GM12878 (cell line): ENCODE results near the gene CASP10. TPM values are rescaled to one million over a fixed set of nuclear protein-coding genes. Genes with fewer than 3 reads are reported as not detected.

ENCODE experiments used
- ATAC-seq: fragments of 200-7000 bp; cut with Tn5 transposase; 3 replicates; pipeline ENCODE4 v1.9.1; 2020; ENCODE audit warnings: mild to moderate bottlenecking, moderate library complexity
- BruUV-seq: library from RNA; stranded (reverse); fragments of 400-500 nt; replicated peaks from 2 replicates; lab custom pipeline; 2021; lab: Mats Ljungman, UMichigan
- CTCF ChIA-PET: fragments of 300-600 bp; sonication (Branson Sonifier 250); formaldehyde crosslinking; extraction: SDS; loops from one replicate; lab custom pipeline; 2021; ENCODE audit warnings: inconsistent platforms; lab: Yijun Ruan, JAX
- POLR2A ChIA-PET: fragments of 350-600 bp; formaldehyde crosslinking; extraction: SDS; loops from one replicate; lab custom pipeline; 2021; ENCODE audit warnings: inconsistent platforms; lab: Charles Lee
- RAD21 ChIA-PET: fragments of 300-600 bp; sonication (Branson Sonifier 250); formaldehyde crosslinking; loops from one replicate; lab custom pipeline; 2023; ENCODE audit warnings: antibody characterized with exemption; ENCODE audit not compliant: unreplicated experiment; lab: Charles Lee
- SMC1A ChIA-PET: fragments of 300-600 bp; sonication (Branson Sonifier 250); formaldehyde crosslinking; loops from one replicate; lab custom pipeline; 2023; ENCODE audit not compliant: unreplicated experiment, uncharacterized antibody; lab: Charles Lee
- DNase-seq: peaks from one replicate; pipeline ENCODE4 v3.0.0-alpha.2; 2011; ENCODE audit warnings: low read depth, low spot score
- FAIRE-seq: peaks from 3 replicates; lab custom pipeline; 2011; peaks lifted over from hg19 to GRCh38; lab: Jason Lieb, UNC
- H2AFZ ChIP-seq: 2 replicates; pipeline ENCODE4 v1.6.0; 2011; ENCODE audit warnings: low read depth, low read length, control low read depth; ENCODE audit not compliant: control insufficient read depth
- H3K27ac ChIP-seq: 2 replicates; pipeline ENCODE4 v1.5.1; 2011; ENCODE audit warnings: control low read depth; ENCODE audit not compliant: control insufficient read depth, insufficient read depth
- H3K27me3 ChIP-seq, 2 experiments: replicated peaks in 1 of 2; 2 replicates each; pipeline versions ENCODE4 v1.6.0 to v1.6.1; 2011; ENCODE audit warnings: low read length in 1 of 2; ENCODE audit not compliant: control insufficient read depth in 2 of 2, insufficient read depth in 2 of 2
- H3K36me3 ChIP-seq, 2 experiments: 2 replicates each; pipeline ENCODE4 v1.5.1; 2011; ENCODE audit warnings: low read length in 1 of 2; ENCODE audit not compliant: control insufficient read depth in 2 of 2, insufficient read depth in 2 of 2
- H3K4me1 ChIP-seq: 2 replicates; pipeline ENCODE4 v1.6.1; 2011; ENCODE audit warnings: mild to moderate bottlenecking, low read length, moderate library complexity, mixed read lengths; ENCODE audit not compliant: control insufficient read depth, insufficient read depth
- H3K4me2 ChIP-seq: 2 replicates; pipeline ENCODE4 v1.6.0; 2011; ENCODE audit warnings: control low read depth; ENCODE audit not compliant: control insufficient read depth, insufficient read depth
- H3K4me3 ChIP-seq: fragments of 200-600 bp; sonication (generic); 2 replicates; pipeline ENCODE4 v1.5.1; 2016
- H3K79me2 ChIP-seq: 2 replicates; pipeline ENCODE4 v1.6.0; 2011; ENCODE audit warnings: low read length; ENCODE audit not compliant: control insufficient read depth, insufficient read depth
- H3K9ac ChIP-seq: 2 replicates; pipeline ENCODE4 v1.8.0; 2011; ENCODE audit warnings: low read length, control low read depth, mixed read lengths; ENCODE audit not compliant: control insufficient read depth, insufficient read depth
- H3K9me3 ChIP-seq: replicated peaks from 3 replicates; pipeline ENCODE4 v1.5.1; 2011; ENCODE audit warnings: mild to moderate bottlenecking, low read length; ENCODE audit not compliant: control insufficient read depth, insufficient read depth
- H4K20me1 ChIP-seq: 2 replicates; pipeline ENCODE4 v1.6.0; 2011; ENCODE audit not compliant: control insufficient read depth, insufficient read depth
- ATF7 ChIP-seq: fragments of 450-650 bp; IDR thresholded peaks from 2 replicates; pipeline ENCODE4 v1.6.1; 2016; ENCODE audit warnings: low read depth, mild to moderate bottlenecking
- CBFB ChIP-seq: IDR thresholded peaks from 2 replicates; pipeline ENCODE4 v1.6.1; 2016; ENCODE audit warnings: antibody characterized with exemption, low read depth
- CBX3 ChIP-seq: fragments of 200-600 bp; sonication (generic); IDR thresholded peaks from 2 replicates; pipeline ENCODE4 v1.6.1; 2016; ENCODE audit warnings: low read depth, borderline replicate concordance
- CREM ChIP-seq: IDR thresholded peaks from 2 replicates; pipeline ENCODE4 v1.6.1; 2014; ENCODE audit warnings: antibody characterized with exemption, low read depth
- FOXM1 ChIP-seq: IDR thresholded peaks from 2 replicates; pipeline ENCODE4 v1.6.1; 2012; ENCODE audit warnings: low read depth, mild to moderate bottlenecking, inconsistent platforms, low read length, moderate library complexity
- GABPA ChIP-seq: IDR thresholded peaks from 2 replicates; pipeline ENCODE4 v1.6.1; 2014; ENCODE audit warnings: antibody characterized with exemption, low read depth, mild to moderate bottlenecking, inconsistent platforms
- GATAD2B ChIP-seq: fragments of 450-650 bp; conservative IDR thresholded peaks from 2 replicates; pipeline ENCODE4 v1.6.1; 2017; ENCODE audit warnings: low read depth, mild to moderate bottlenecking, moderate library complexity
- IKZF2 ChIP-seq, 2 experiments: fragments of 450-650 bp; IDR thresholded peaks; 2 replicates each; pipeline ENCODE4 v1.6.1; 2017; ENCODE audit warnings: mild to moderate bottlenecking in 2 of 2, moderate library complexity in 2 of 2
- MAX ChIP-seq: IDR thresholded peaks from 2 replicates; pipeline ENCODE4 v1.6.1; 2012; ENCODE audit warnings: low read depth, low read length, improper control_type of control experiment
- MEF2A ChIP-seq: IDR thresholded peaks from 2 replicates; pipeline ENCODE4 v1.6.1; 2011; ENCODE audit warnings: low read depth, mild to moderate bottlenecking, low read length, moderate library complexity; ENCODE audit not compliant: insufficient read depth
- MEF2B ChIP-seq: fragments of 450-650 bp; IDR thresholded peaks from 2 replicates; pipeline ENCODE4 v1.6.1; 2018; ENCODE audit warnings: mild to moderate bottlenecking, moderate library complexity; ENCODE audit not compliant: partially characterized antibody, poor library complexity, severe bottlenecking
- MLLT1 ChIP-seq: fragments of 450-650 bp; IDR thresholded peaks from 2 replicates; pipeline ENCODE4 v1.6.1; 2016; ENCODE audit warnings: mild to moderate bottlenecking
- MTA2 ChIP-seq: fragments of 450-650 bp; IDR thresholded peaks from 2 replicates; pipeline ENCODE4 v1.6.1; 2016; ENCODE audit warnings: low read depth, mild to moderate bottlenecking, moderate library complexity
- MTA3 ChIP-seq: IDR thresholded peaks from 2 replicates; pipeline ENCODE4 v1.6.1; 2012; ENCODE audit warnings: low read length, inconsistent platforms, borderline replicate concordance
- NR2C1 ChIP-seq: fragments of 450-650 bp; IDR thresholded peaks from 2 replicates; pipeline ENCODE4 v1.6.1; 2017; ENCODE audit warnings: antibody characterized with exemption, mild to moderate bottlenecking, moderate library complexity
- POLR2A ChIP-seq: IDR thresholded peaks from 2 replicates; pipeline ENCODE4 v1.6.1; 2011; ENCODE audit warnings: low read depth, mild to moderate bottlenecking, low read length
- RUNX3 ChIP-seq: IDR thresholded peaks from 2 replicates; pipeline ENCODE4 v1.6.1; 2012; ENCODE audit warnings: low read length, inconsistent platforms
- SIX5 ChIP-seq: IDR thresholded peaks from 2 replicates; pipeline ENCODE4 v1.6.1; 2011; ENCODE audit warnings: mild to moderate bottlenecking, low read depth, low read length, moderate library complexity; ENCODE audit not compliant: severe bottlenecking
- SMC3 ChIP-seq: IDR thresholded peaks from 2 replicates; pipeline ENCODE4 v1.6.1; 2011; ENCODE audit warnings: low read length, improper control_type of control experiment, borderline replicate concordance
- SRF ChIP-seq, 2 experiments: IDR thresholded peaks; 2 replicates each; pipeline ENCODE4 v1.6.1; 2011; ENCODE audit warnings: low read depth in 2 of 2, low read length in 2 of 2, mild to moderate bottlenecking in 1 of 2, moderate library complexity in 1 of 2
- SUZ12 ChIP-seq: fragments of 200-600 bp; sonication (generic); IDR thresholded peaks from one replicate; pipeline ENCODE4 v1.6.1; 2018; ENCODE audit warnings: antibody characterized with exemption, mild to moderate bottlenecking; ENCODE audit not compliant: unreplicated experiment
- YBX1 ChIP-seq: fragments of 450-650 bp; IDR thresholded peaks from 2 replicates; pipeline ENCODE4 v1.6.1; 2016; ENCODE audit warnings: antibody characterized with exemption
- ZNF274 ChIP-seq: IDR thresholded peaks from one replicate; pipeline ENCODE4 v1.8.0; 2011; ENCODE audit not compliant: insufficient read length, insufficient read depth
- ZNF384 ChIP-seq: IDR thresholded peaks from 2 replicates; pipeline ENCODE4 v1.6.1; 2012; ENCODE audit warnings: low read depth, mild to moderate bottlenecking, low read length, improper control_type of control experiment, borderline replicate concordance
- ZZZ3 ChIP-seq: IDR thresholded peaks from 2 replicates; pipeline ENCODE4 v1.6.1; 2011; ENCODE audit warnings: low read depth; ENCODE audit not compliant: control insufficient read depth, insufficient read length
- WGBS: methylation state at CpG from one replicate; pipeline ENCODE4 v1.1.6; 2016; ENCODE audit warnings: low lambda C conversion rate; ENCODE audit not compliant: insufficient replicate concordance, insufficient coverage; ENCODE audit errors: missing lambda C conversion rate; 5-methylcytosine and 5-hydroxymethylcytosine counted together
- in situ Hi-C: fragments of 300-500 bp; cut with MboI; formaldehyde crosslinking; loops from 9 replicates; pipeline ENCODE4 v1.14.3; 2018; ENCODE audit warnings: mixed read lengths
- intact Hi-C: fragments of 100-400 bp; cut with micrococcal nuclease; formaldehyde crosslinking; loops from one replicate; pipeline ENCODE4 v1.14.2; 2022; ENCODE audit not compliant: unreplicated experiment
- polyA plus RNA-seq, 11 experiments: library from polyadenylated mRNA; depleted of rRNA in 4 of 11; unstranded in 6 of 11; stranded (reverse) in 5 of 11; fragments of >200 nt; fragmentation: Nextera tagmentation in 4 of 11; fragmentation: Illumina TruSeq in 1 of 11; extraction: Ambion mirVana in 4 of 11; extraction: Trizol in 1 of 11; gene quantifications; 1 replicate in 1 of 11; 2 replicates in 10 of 11; pipeline versions ENCODE4 v1.2.1 to v1.2.3, GENCODE V29; 2011 to 2016; ENCODE audit warnings: inconsistent platforms in 2 of 11, missing spikeins in 2 of 11, low read depth in 1 of 11
- total RNA-seq, 4 experiments: library from RNA; depleted of rRNA in 3 of 4; stranded (reverse); fragments of >200 nt in 3 of 4; fragmentation: Illumina TruSeq in 1 of 4; extraction: Trizol in 1 of 4; gene quantifications; 2 replicates each; pipeline versions ENCODE4 v1.2.1 to v1.2.3, GENCODE V29; 2013 to 2021

The CASP10 gene
- total and polyA plus RNA-seq, 10 of the 15 experiments (the other 5 are each of a cell fraction or from before 2014, with no cell fraction given), result 7.2 to 14.1 (median 10.8) TPM

GRCh38 chr2:201151127-201151981 is 31.6 kb upstream of the CASP10 start:
- Histone ChIP-seq H3K9ac (no peak overlapping the region), H3K4me3 (peak overlapping the region; percentile 2; the same call in 1 of the 2 replicates), H3K4me1 (peaks cover 13% of the 10 kb centered on the region; the same call in 1 of the 2 replicates), H4K20me1 (no peaks in the 10 kb centered on the region), H3K27me3 (no peaks in the 10 kb centered on the region), H3K36me3 (peaks cover 12 to 26% of the 10 kb centered on the region in 2 experiments), H3K4me2 (peak overlapping the region; percentile 26), H3K9me3 (no peaks in the 10 kb centered on the region), H2AFZ (no peak overlapping the region), H3K27ac (peak overlapping the region; percentile 68), H3K79me2 (peaks cover 11% of the 10 kb centered on the region)
- no peak for DNase-seq
- ChIA-PET SMC1A (interaction anchor here (0.7 to 1.5 kb wide), 8 partner anchors 9 to 245 kb away, joined by 3 to 6 read pairs (median 4); partner anchors contain the start of gene CFLAR), CTCF (interaction anchor here (0.6 to 1.6 kb wide), 5 partner anchors 9 to 130 kb away, joined by 3 to 9 read pairs (median 3); no protein-coding TSS in a partner anchor), POLR2A (interaction anchor here (1.0 to 1.5 kb wide), 5 partner anchors 14 to 31 kb away, joined by 3 to 6 read pairs (median 3); no protein-coding TSS in a partner anchor), RAD21 (interaction anchor here (0.6 to 1.5 kb wide), 7 partner anchors 19 to 81 kb away, joined by 3 to 5 read pairs (median 4); no protein-coding TSS in a partner anchor)
- no peak for FAIRE-seq
- TSS peak; percentile 81 for BruUV-seq
- intact Hi-C loops, result no loop called here
- in situ Hi-C loops, result no loop called here
- 25% methylated on average over 8 of the region's 8 CpGs for WGBS
- ATAC-seq, result peak; percentile 93
- TF ChIP-seq SRF (IDR thresholded peaks at IDR 0.05; ENCODE audit: low read depth in 2 of 2, low read length in 2 of 2) (no peak), YBX1 (no peak), CBFB (no peak), MEF2B (peak; percentile 70), MEF2A (peak; percentile 79), RUNX3 (peak; percentile 79), NR2C1 (no peak), MTA3 (0 out of 2 replicates have a peak, but pooled peaks have one; percentile 34), ZZZ3 (no peak), SMC3 (no peak), MLLT1 (0 out of 2 replicates have a peak, but pooled peaks have one; percentile 31), GABPA (peak; percentile 67), FOXM1 (peak; percentile 83; the same call in 1 of the 2 replicates), MTA2 (peak; percentile 86), CREM (peak; percentile 59; the same call in 1 of the 2 replicates), IKZF2 (IDR thresholded peaks at IDR 0.05) (peak; percentile 83 to 87), ZNF274 (no peak), ZNF384 (peak; percentile 85), POLR2A (no peak), GATAD2B (no peak), SUZ12 (no peak), MAX (no peak), CBX3 (no peak), SIX5 (no peak), ATF7 (peak; percentile 98)
